Effector memory CD8-positive, alpha-beta T cell (primary cell): Measurements from ENCODE around the gene NUP43.
"Not testable (repeated sequence)": the region's sequence is repeated elsewhere in the genome, so short reads cannot be mapped to it uniquely, and the experiment has no call there.

ENCODE experiments used
- ATAC-seq: fragments of 150-1000 bp; cut with Tn5 transposase; replicated peaks from 2 replicates; pipeline ENCODE4 v1.10.0; 2021; ENCODE audit warnings: mild to moderate bottlenecking, moderate library complexity
- DNase-seq, 3 experiments: peaks; one replicate each; pipeline ENCODE4 v3.0.0; 2021
- H3K27ac Mint-ChIP-seq, 2 donors: one replicate each; pipeline ENCODE4 v1.8.0; 2022; ENCODE audit warnings: mild to moderate bottlenecking in 2 of 2, mixed read lengths in 2 of 2, moderate library complexity in 2 of 2
- H3K27me3 Mint-ChIP-seq, 2 donors: one replicate each; pipeline ENCODE4 v1.8.0; 2022; ENCODE audit warnings: mixed read lengths in 2 of 2
- H3K36me3 Mint-ChIP-seq: one replicate; pipeline ENCODE4 v1.8.0; 2022; ENCODE audit warnings: mild to moderate bottlenecking, moderate library complexity, mixed read lengths; ENCODE audit not compliant: insufficient read depth
- H3K4me1 Mint-ChIP-seq, 2 donors: one replicate each; pipeline ENCODE4 v1.8.0; 2022; ENCODE audit warnings: low read depth in 2 of 2, mixed read lengths in 2 of 2
- H3K4me3 Mint-ChIP-seq, 2 donors: one replicate each; pipeline ENCODE4 v1.8.0; 2022; ENCODE audit warnings: mild to moderate bottlenecking in 2 of 2, mixed read lengths in 2 of 2, moderate library complexity in 2 of 2
- H3K9me3 Mint-ChIP-seq, 2 donors: one replicate each; pipeline ENCODE4 v1.8.0; 2022; ENCODE audit warnings: mixed read lengths in 2 of 2

Gene NUP43

GRCh38 chr6:149755300-149756260 lies 9.3 kb upstream of the NUP43 start:
- H3K4me1 Mint-ChIP-seq = peaks cover 10 to 19% of the 10 kb centered on the region in 2 donors
- H3K9me3 Mint-ChIP-seq = no peaks in the 10 kb centered on the region
- H3K36me3 Mint-ChIP-seq = peaks cover 22% of the 10 kb centered on the region
- ATAC-seq (no peak), DNase-seq (no peak)
- H3K27me3 Mint-ChIP-seq = no peaks in the 10 kb centered on the region
- H3K4me3 Mint-ChIP-seq = no peak overlapping the region
- peak overlapping the region; percentile 17 to 29 for H3K27ac Mint-ChIP-seq

GRCh38 chr6:149754548-149754947 lies 8.2 kb upstream of the NUP43 start:
- Mint-ChIP-seq H3K27me3 (no peaks in the 10 kb centered on the region), H3K27ac (peak overlapping the region in 1 of 2 donors; percentile 29), H3K4me1 (peaks cover 11 to 17% of the 10 kb centered on the region in 2 donors), H3K9me3 (no peaks in the 10 kb centered on the region), H3K4me3 (no peak overlapping the region), H3K36me3 (peaks cover 25% of the 10 kb centered on the region)
- no peak for DNase-seq
- no peak for ATAC-seq

- not testable (repeated sequence) for DNase-seq, H3K27me3 Mint-ChIP-seq, H3K27ac Mint-ChIP-seq, H3K9me3 Mint-ChIP-seq, ATAC-seq, H3K4me3 Mint-ChIP-seq
- H3K36me3 Mint-ChIP-seq = peaks cover 24% of the 10 kb centered on the region
- H3K4me1 Mint-ChIP-seq = peaks cover 11 to 17% of the 10 kb centered on the region in 2 donors
Observed at GRCh38 chr6:149753374-149753637, 7.0 kb upstream of the NUP43 start.

GRCh38 chr6:149752600-149753373 lies 6.5 kb upstream of the NUP43 start:
- Mint-ChIP-seq H3K4me3 (no peak overlapping the region), H3K9me3 (no peaks in the 10 kb centered on the region), H3K27me3 (no peaks in the 10 kb centered on the region), H3K27ac (no peak overlapping the region), H3K36me3 (peaks cover 26% of the 10 kb centered on the region), H3K4me1 (peaks cover 11 to 17% of the 10 kb centered on the region in 2 donors)
- ATAC-seq (no peak), DNase-seq (no peak)

- not testable (repeated sequence) for H3K4me3 Mint-ChIP-seq, H3K27ac Mint-ChIP-seq, ATAC-seq, H3K9me3 Mint-ChIP-seq, DNase-seq, H3K27me3 Mint-ChIP-seq
- Mint-ChIP-seq H3K36me3 (peaks cover 33% of the 10 kb centered on the region), H3K4me1 (peaks cover 15 to 18% of the 10 kb centered on the region in 2 donors)
Observed at GRCh38 chr6:149751920-149752319, 5.6 kb upstream of the NUP43 start.

GRCh38 chr6:149751239-149751638 lies 4.9 kb upstream of the NUP43 start:
- H3K27ac Mint-ChIP-seq = no peak overlapping the region
- H3K27me3 Mint-ChIP-seq = no peaks in the 10 kb centered on the region
- DNase-seq (no peak), ATAC-seq (no peak)
- peaks cover 22 to 25% of the 10 kb centered on the region in 2 donors for H3K4me1 Mint-ChIP-seq
- H3K9me3 Mint-ChIP-seq = no peaks in the 10 kb centered on the region
- H3K36me3 Mint-ChIP-seq = peaks cover 37% of the 10 kb centered on the region
- peak overlapping the region; percentile 84 to 88 for H3K4me3 Mint-ChIP-seq

- Mint-ChIP-seq H3K4me1 (peaks cover 23 to 31% of the 10 kb centered on the region in 2 donors), H3K36me3 (peaks cover 38% of the 10 kb centered on the region), H3K9me3 (no peaks in the 10 kb centered on the region), H3K27ac (peak overlapping the region; percentile 77 to 82), H3K27me3 (no peaks in the 10 kb centered on the region), H3K4me3 (peak overlapping the region; percentile 84 to 88)
- DNase-seq (peak in 1 of 3 experiments; percentile 22), ATAC-seq (peak; percentile 14)
Observed at GRCh38 chr6:149750136-149750609, 3.8 kb upstream of the NUP43 start.

- Mint-ChIP-seq H3K4me1 (peaks cover 23 to 31% of the 10 kb centered on the region in 2 donors), H3K27ac (peak within 1 kb of the TSS; percentile 77 to 82), H3K4me3 (peak within 1 kb of the TSS; percentile 84 to 88), H3K36me3 (peaks cover 36% of the 10 kb centered on the region), H3K9me3 (no peaks in the 10 kb centered on the region), H3K27me3 (no peaks in the 10 kb centered on the region)
- DNase-seq (peak; percentile 89 to 95 (median 91)), ATAC-seq (peak; percentile 81)
Observed at GRCh38 chr6:149749594-149750135, 3.3 kb upstream of the NUP43 start, which contains the start of gene PCMT1. TSS of gene PCMT1 (plus strand) at chr6:149749741. CDS start at chr6:149749902, 161 bp downstream.

GRCh38 chr6:149749082-149749593 lies 2.8 kb upstream of the NUP43 start:
- Mint-ChIP-seq H3K4me1 (peaks cover 23 to 31% of the 10 kb centered on the region in 2 donors), H3K36me3 (peaks cover 38% of the 10 kb centered on the region), H3K27ac (peak overlapping the region; percentile 77 to 82), H3K4me3 (peak overlapping the region; percentile 84 to 88)
- H3K9me3 Mint-ChIP-seq, DNase-seq, ATAC-seq, H3K27me3 Mint-ChIP-seq: not testable (repeated sequence)

- Mint-ChIP-seq H3K4me3 (peak overlapping the region; percentile 97 to 98), H3K36me3 (peaks cover 68% of the 10 kb centered on the region), H3K4me1 (peaks cover 18 to 19% of the 10 kb centered on the region in 2 donors), H3K27ac (peak overlapping the region; percentile 91 to 93)
- not testable (repeated sequence) for DNase-seq, H3K9me3 Mint-ChIP-seq, H3K27me3 Mint-ChIP-seq, ATAC-seq
Observed at GRCh38 chr6:149745252-149745651, 1.1 kb downstream of the NUP43 start.

- no peak for ATAC-seq
- H3K36me3 Mint-ChIP-seq = peaks cover 76% of the 10 kb centered on the region
- H3K4me3 Mint-ChIP-seq = no peak overlapping the region
- peak overlapping the region in 1 of 2 donors; percentile 41 for H3K27ac Mint-ChIP-seq
- H3K9me3 Mint-ChIP-seq = no peaks in the 10 kb centered on the region
- no peak for DNase-seq
- no peaks in the 10 kb centered on the region for H3K4me1 Mint-ChIP-seq
- H3K27me3 Mint-ChIP-seq = no peaks in the 10 kb centered on the region
Observed at GRCh38 chr6:149734915-149735314, 11.4 kb downstream of the NUP43 start.

- no peak for DNase-seq
- no peak for ATAC-seq
- H3K4me1 Mint-ChIP-seq = peaks cover 0 to 5% of the 10 kb centered on the region in 2 donors
- H3K4me3 Mint-ChIP-seq = no peak overlapping the region
- no peaks in the 10 kb centered on the region for H3K27me3 Mint-ChIP-seq
- H3K27ac Mint-ChIP-seq = no peak overlapping the region
- H3K36me3 Mint-ChIP-seq = peaks cover 74% of the 10 kb centered on the region
- H3K9me3 Mint-ChIP-seq = no peaks in the 10 kb centered on the region
Observed at GRCh38 chr6:149733089-149733720, 13.1 kb downstream of the NUP43 start.
